CD14-positive monocyte (primary cell): ENCODE data around the gene ATP11A. TPM values are rescaled to one million over a fixed set of nuclear protein-coding genes. Genes with fewer than 3 reads are reported as not detected.

ENCODE experiments used
- DNase-seq, 3 donors: peaks; one replicate each; pipeline ENCODE4 v3.0.0-alpha.2; 2011 to 2022
- H2AFZ ChIP-seq: 2 replicates; pipeline ENCODE4 v1.6.0; 2012; ENCODE audit warnings: mild to moderate bottlenecking, low read depth, low read length, inconsistent platforms; ENCODE audit not compliant: insufficient read depth, poor library complexity, severe bottlenecking
- H3K27ac ChIP-seq, 2 donors: 1 replicate in 1 of 2; 2 replicates in 1 of 2; pipeline ENCODE4 v1.5.1; 2012 to 2013; ENCODE audit warnings: low read length in 2 of 2, control low read depth in 1 of 2, inconsistent platforms in 1 of 2, low read depth in 1 of 2, mild to moderate bottlenecking in 1 of 2
- H3K27me3 ChIP-seq, 2 donors: one replicate each; pipeline versions ENCODE4 v1.6.0 to v1.6.1; 2011 to 2013; ENCODE audit warnings: low read length in 2 of 2; ENCODE audit not compliant: control insufficient read depth in 2 of 2, insufficient read depth in 2 of 2
- H3K36me3 ChIP-seq, 2 donors: replicated peaks in 1 of 2; 1 replicate in 1 of 2; 2 replicates in 1 of 2; pipeline versions ENCODE4 v1.5.1 to v1.6.1; 2012 to 2013; ENCODE audit warnings: low read length in 2 of 2, control low read depth in 1 of 2, inconsistent platforms in 1 of 2, mild to moderate bottlenecking in 1 of 2; ENCODE audit not compliant: insufficient read depth in 2 of 2, control insufficient read depth in 1 of 2
- H3K4me1 ChIP-seq, 2 donors: 1 replicate in 1 of 2; 2 replicates in 1 of 2; pipeline versions ENCODE4 v1.5.1 to v1.6.1; 2012 to 2013; ENCODE audit warnings: low read length in 2 of 2, control low read depth in 1 of 2, inconsistent platforms in 1 of 2, mild to moderate bottlenecking in 1 of 2, moderate library complexity in 1 of 2; ENCODE audit not compliant: insufficient read depth in 2 of 2, control insufficient read depth in 1 of 2
- H3K4me2 ChIP-seq: replicated peaks from 2 replicates; pipeline ENCODE3; 2012; ENCODE audit warnings: low read length, moderate library complexity, mild to moderate bottlenecking; ENCODE audit not compliant: poor library complexity, severe bottlenecking; ENCODE audit errors: extremely low read depth
- H3K4me3 ChIP-seq, 3 experiments: fragments of 200-600 bp in 1 of 3; sonication (generic) in 1 of 3; replicated peaks in 1 of 3; 1 replicate in 2 of 3; 2 replicates in 1 of 3; pipeline ENCODE4 v1.5.1; 2011 to 2013; ENCODE audit warnings: low read length in 3 of 3, mild to moderate bottlenecking in 3 of 3, control low read depth in 2 of 3, low read depth in 2 of 3, inconsistent platforms in 1 of 3, moderate library complexity in 1 of 3
- H3K79me2 ChIP-seq: 2 replicates; pipeline ENCODE4 v1.6.0; 2012; ENCODE audit warnings: mild to moderate bottlenecking, control low read depth, inconsistent platforms, low read length, moderate library complexity; ENCODE audit not compliant: insufficient read depth
- H3K9ac ChIP-seq: 2 replicates; pipeline ENCODE4 v1.6.0; 2017; ENCODE audit warnings: low read length, mild to moderate bottlenecking; ENCODE audit not compliant: insufficient read depth, poor library complexity, severe bottlenecking
- H3K9me3 ChIP-seq, 2 donors: replicated peaks in 1 of 2; 1 replicate in 1 of 2; 2 replicates in 1 of 2; pipeline versions ENCODE4 v1.5.1 to v1.6.1; 2012 to 2013; ENCODE audit warnings: low read length in 2 of 2, control low read depth in 1 of 2; ENCODE audit not compliant: control insufficient read depth in 1 of 2, insufficient read depth in 1 of 2
- H4K20me1 ChIP-seq: 2 replicates; pipeline ENCODE4 v1.6.0; 2012; ENCODE audit warnings: mild to moderate bottlenecking, low read length, control low read depth, moderate library complexity; ENCODE audit not compliant: insufficient read depth
- H3K27ac Mint-ChIP-seq, 7 donors: one replicate each; pipeline ENCODE4 v1.8.0; 2020; ENCODE audit warnings: mild to moderate bottlenecking in 7 of 7, mixed read lengths in 7 of 7, moderate library complexity in 6 of 7, inconsistent platforms in 2 of 7
- H3K27me3 Mint-ChIP-seq, 3 donors: one replicate each; pipeline ENCODE4 v1.8.0; 2021 to 2022; ENCODE audit warnings: low read depth in 3 of 3, mild to moderate bottlenecking in 3 of 3, mixed read lengths in 3 of 3, moderate library complexity in 3 of 3, inconsistent platforms in 1 of 3
- H3K36me3 Mint-ChIP-seq, 2 donors: one replicate each; pipeline ENCODE4 v1.8.0; 2020; ENCODE audit warnings: mixed read lengths in 2 of 2, inconsistent platforms in 1 of 2, mild to moderate bottlenecking in 1 of 2
- H3K4me1 Mint-ChIP-seq: one replicate; pipeline ENCODE4 v1.8.0; 2020; ENCODE audit warnings: mild to moderate bottlenecking, mixed read lengths
- H3K4me3 Mint-ChIP-seq, 2 donors: one replicate each; pipeline ENCODE4 v1.8.0; 2020; ENCODE audit warnings: mild to moderate bottlenecking in 2 of 2, mixed read lengths in 2 of 2, moderate library complexity in 1 of 2
- H3K9me3 Mint-ChIP-seq, 7 donors: one replicate each; pipeline ENCODE4 v1.8.0; 2020 to 2022; ENCODE audit warnings: mixed read lengths in 7 of 7, mild to moderate bottlenecking in 6 of 7, moderate library complexity in 6 of 7, inconsistent platforms in 2 of 7
- CTCF ChIP-seq: fragments of 200-600 bp; IDR thresholded peaks from one replicate; pipeline ENCODE4 v1.8.0; 2022; ENCODE audit warnings: antibody characterized with exemption, mild to moderate bottlenecking
- WGBS: methylation state at CpG from one replicate; pipeline ENCODE4 v1.1.5; 2013; ENCODE audit warnings: missing lambda C conversion rate; ENCODE audit not compliant: insufficient coverage; 5-methylcytosine and 5-hydroxymethylcytosine counted together
- intact Hi-C, 2 donors: fragments of 100-400 bp; cut with micrococcal nuclease; formaldehyde crosslinking; loops; one replicate each; pipeline versions ENCODE4 v1.15.0 to v1.15.1; 2023
- polyA plus RNA-seq, 3 donors: library from polyadenylated mRNA; depleted of rRNA in 1 of 3; unstranded in 2 of 3; stranded (reverse) in 1 of 3; fragments of 300-500 nt in 2 of 3; fragments of >200 nt in 1 of 3; fragmentation: Illumina TruSeq in 2 of 3; gene quantifications; 1 replicate in 2 of 3; 2 replicates in 1 of 3; pipeline ENCODE4 v1.2.3, GENCODE V29; 2012 to 2021

ATP11A gene
- polyA plus RNA-seq, 3 donors = 7.2 to 45.4 (median 7.6) TPM

- Mint-ChIP-seq H3K27me3 (peaks cover 0 to 2% (median 1%) of the 10 kb centered on the region in 3 donors), H3K9me3 (no peaks in the 10 kb centered on the region), H3K4me1 (peaks cover 42% of the 10 kb centered on the region), H3K27ac (peak overlapping the region in 3 of 7 donors; percentile 12 to 68 (median 30)), H3K36me3 (peaks cover 9 to 12% of the 10 kb centered on the region in 2 donors), H3K4me3 (no peak overlapping the region)
- H3K27me3 ChIP-seq = no peaks in the 10 kb centered on the region
- DNase-seq = no peak
- TF ChIP-seq CTCF = no peak
- H3K4me1 ChIP-seq = peaks cover 0 to 4% of the 10 kb centered on the region in 2 donors
- H4K20me1 ChIP-seq = peaks cover 100% of the 10 kb centered on the region
- no peak overlapping the region for H3K9ac ChIP-seq
- no peaks in the 10 kb centered on the region for H3K9me3 ChIP-seq
- no peak overlapping the region for H3K4me2 ChIP-seq
- WGBS = 96% methylated on average over 14 of the region's 15 CpGs
- intact Hi-C loops = no loop called here
- H3K27ac ChIP-seq = no peak overlapping the region
- H3K4me3 ChIP-seq = no peak overlapping the region
- H3K79me2 ChIP-seq = peaks cover 95% of the 10 kb centered on the region
- H3K36me3 ChIP-seq = no peaks in the 10 kb centered on the region
- H2AFZ ChIP-seq = no peak overlapping the region
These were observed 51.4 kb downstream of the ATP11A start for GRCh38 chr13:112741185-112741755.

GRCh38 chr13:112741835-112742570 lies 52.2 kb downstream of the ATP11A start:
- intact Hi-C loops = no loop called here
- H3K27me3 Mint-ChIP-seq = peaks cover 0 to 2% (median 1%) of the 10 kb centered on the region in 3 donors

More at GRCh38 chr13:112741835-112742570, 52.2 kb downstream of the ATP11A start:
- H3K27ac Mint-ChIP-seq = peak overlapping the region in 1 of 7 donors; percentile 3
- H3K9ac ChIP-seq = no peak overlapping the region
- H3K79me2 ChIP-seq = peaks cover 95% of the 10 kb centered on the region
- peaks cover 42% of the 10 kb centered on the region for H3K4me1 Mint-ChIP-seq
- no peak overlapping the region for H3K4me2 ChIP-seq
- no peaks in the 10 kb centered on the region for H3K27me3 ChIP-seq
- H2AFZ ChIP-seq = no peak overlapping the region
- no peaks in the 10 kb centered on the region for H3K9me3 ChIP-seq
- H3K9me3 Mint-ChIP-seq = no peaks in the 10 kb centered on the region
- TF ChIP-seq CTCF = no peak
- H3K4me1 ChIP-seq = peaks cover 0 to 4% of the 10 kb centered on the region in 2 donors
- no peak overlapping the region for H3K4me3 Mint-ChIP-seq
- no peak for DNase-seq
- H3K36me3 ChIP-seq = no peaks in the 10 kb centered on the region
- peak overlapping the region in 1 of 2 donors; percentile 12 for H3K27ac ChIP-seq
- peaks cover 100% of the 10 kb centered on the region for H4K20me1 ChIP-seq
- WGBS = 96% methylated on average over 10 of the region's 18 CpGs
- peaks cover 10 to 11% of the 10 kb centered on the region in 2 donors for H3K36me3 Mint-ChIP-seq
- no peak overlapping the region for H3K4me3 ChIP-seq
